ENCODE data around the gene LRRC61.

Gene LRRC61

DNA sequence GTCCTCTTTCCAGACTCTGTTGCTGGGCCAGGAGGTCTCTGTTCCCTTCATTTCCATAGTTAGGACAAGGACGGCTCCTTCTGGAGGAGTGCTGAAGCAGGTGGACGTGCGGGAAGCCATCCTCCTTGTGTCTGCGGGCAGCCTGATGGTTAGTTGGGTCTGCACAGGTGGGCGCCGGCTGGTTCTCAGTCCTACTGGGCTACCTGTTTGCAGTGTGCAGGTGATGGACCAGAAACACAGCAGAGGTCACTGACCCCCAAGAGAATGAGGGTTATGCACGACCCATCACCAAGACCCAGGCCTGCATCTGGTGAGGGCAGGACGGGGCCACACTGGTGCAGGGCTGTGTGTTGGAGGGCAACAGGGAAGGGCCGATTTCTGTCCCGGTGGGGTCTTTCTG lies 10.5 kb downstream of the LRRC61 start:
- no peak for DNase-seq

DNA sequence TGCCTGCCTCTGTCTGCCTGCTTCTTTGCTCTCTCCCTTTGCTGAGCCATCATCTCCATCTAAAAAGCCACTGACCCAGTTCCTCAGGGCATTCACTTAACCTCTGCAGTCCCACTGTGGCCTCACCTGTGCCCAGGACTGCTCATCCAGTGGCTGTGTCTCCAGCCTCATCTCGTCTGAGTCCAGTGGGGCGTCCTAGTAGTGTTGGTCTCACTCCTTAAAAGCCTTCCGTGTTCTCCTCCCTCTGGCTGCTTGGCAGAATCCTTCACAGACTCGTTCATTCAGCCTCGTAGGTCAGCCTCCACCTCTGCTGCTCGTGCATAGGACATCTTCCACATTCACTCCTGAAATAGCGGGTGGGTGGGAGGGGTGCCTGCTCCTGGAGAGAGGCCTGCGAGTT lies 11.0 kb downstream of the LRRC61 start:
- no peak for DNase-seq

GRCh38 chr7:150335108-150335773 lies 12.1 kb downstream of the LRRC61 start:
- no peak for DNase-seq

- DNase-seq = no peak
Observed at GRCh38 chr7:150335774-150336112, 12.6 kb downstream of the LRRC61 start.

GRCh38 chr7:150336746-150337145 lies 13.6 kb downstream of the LRRC61 start:
- no peak for DNase-seq

- DNase-seq = no peak
Observed at GRCh38 chr7:150337179-150337578, 14.0 kb downstream of the LRRC61 start.

- no peak for DNase-seq
Observed at GRCh38 chr7:150337659-150338081, 14.5 kb downstream of the LRRC61 start.

DNA sequence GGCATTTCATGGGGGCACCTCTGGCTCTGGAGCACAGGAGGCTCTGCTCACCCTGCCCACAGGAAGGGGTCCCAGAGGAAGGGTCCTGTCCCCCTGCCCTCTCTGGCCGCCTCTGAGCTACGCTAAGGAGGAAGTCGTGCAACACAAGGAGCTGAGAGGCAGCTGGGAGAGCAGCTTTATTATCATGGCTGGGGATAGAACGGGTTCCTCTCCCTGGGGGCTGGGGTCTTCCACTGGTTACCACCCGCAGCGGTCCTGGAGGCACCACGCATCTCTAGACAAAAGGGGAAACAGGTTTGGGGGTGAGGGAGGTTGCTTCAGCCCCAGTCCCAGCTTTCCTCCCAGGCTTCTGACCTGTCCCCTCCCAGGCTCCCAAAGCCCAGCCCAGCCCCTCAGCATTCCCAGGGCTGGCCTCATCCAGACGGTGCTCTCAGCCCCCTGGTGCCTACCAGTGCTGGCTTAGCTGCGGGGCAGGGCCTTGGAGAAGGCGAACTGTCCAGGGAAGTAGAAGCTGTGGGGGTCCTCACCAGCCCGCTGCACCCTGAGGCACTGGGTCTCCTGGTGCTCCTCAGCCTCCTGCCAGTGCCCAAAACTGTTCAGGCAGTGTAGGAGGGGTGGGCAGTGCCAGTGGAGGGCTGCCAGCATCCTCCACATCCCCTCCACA lies 15.1 kb downstream of the LRRC61 start:
- DNase-seq = no peak

DNA sequence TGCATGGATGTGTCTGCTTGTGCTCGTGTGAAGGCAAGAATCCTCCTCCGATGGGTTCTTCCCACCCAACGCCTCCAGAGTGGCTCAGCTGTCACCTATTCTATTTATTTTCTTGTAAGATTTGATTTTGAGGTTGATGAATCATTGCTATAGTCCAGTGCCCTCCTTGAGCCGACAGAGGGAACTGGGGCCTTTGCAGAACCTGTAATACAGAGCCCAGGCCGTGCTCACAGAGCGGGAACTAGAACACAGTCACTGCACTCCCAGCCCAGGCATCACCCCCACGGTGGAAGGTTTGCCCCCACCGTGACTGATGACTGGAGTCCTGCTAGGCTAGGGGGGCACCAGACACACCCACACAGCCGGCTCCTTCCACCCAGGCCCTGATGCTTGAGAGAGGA lies 16.3 kb downstream of the LRRC61 start:
- no peak for DNase-seq

- no peak for DNase-seq
Observed at GRCh38 chr7:150340024-150340749, 17.0 kb downstream of the LRRC61 start.

DNA sequence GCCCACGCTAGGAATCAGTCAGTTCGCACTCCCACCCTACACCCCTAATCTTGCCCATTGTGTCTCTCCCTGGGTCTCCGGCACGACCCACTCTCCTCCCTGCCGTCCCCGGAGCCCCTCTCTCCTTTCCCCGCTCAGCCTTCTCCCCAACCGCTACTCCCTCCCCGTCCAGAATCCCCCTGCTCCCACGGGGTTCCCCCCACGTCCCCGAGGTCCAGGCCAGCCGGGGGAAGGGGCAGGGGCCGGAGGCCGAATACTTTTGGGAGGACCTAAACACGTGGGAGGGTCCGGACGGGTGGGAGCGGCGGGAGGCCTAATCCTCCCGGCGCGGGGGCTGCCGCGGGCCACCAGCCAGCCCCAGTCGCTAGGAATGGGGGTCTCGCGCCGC lies 17.7 kb downstream of the LRRC61 start:
- DNase-seq = no peak

GRCh38 chr7:150341263-150342120 lies 18.3 kb downstream of the LRRC61 start, which contains the start of gene RARRES2:
TSS of gene RARRES2 (minus strand) at chr7:150341629. CDS start at chr7:150340609, 1,020 bp downstream.
- no peak for DNase-seq

- DNase-seq = no peak
Observed at GRCh38 chr7:150342121-150342408, 18.9 kb downstream of the LRRC61 start.

- DNase-seq = no peak
Observed at GRCh38 chr7:150343225-150343624, 20.1 kb downstream of the LRRC61 start.

GRCh38 chr7:150344299-150344698 lies 21.1 kb downstream of the LRRC61 start:
- no peak for DNase-seq

- no peak for DNase-seq
Observed at GRCh38 chr7:150345012-150345411, 21.9 kb downstream of the LRRC61 start.

DNA sequence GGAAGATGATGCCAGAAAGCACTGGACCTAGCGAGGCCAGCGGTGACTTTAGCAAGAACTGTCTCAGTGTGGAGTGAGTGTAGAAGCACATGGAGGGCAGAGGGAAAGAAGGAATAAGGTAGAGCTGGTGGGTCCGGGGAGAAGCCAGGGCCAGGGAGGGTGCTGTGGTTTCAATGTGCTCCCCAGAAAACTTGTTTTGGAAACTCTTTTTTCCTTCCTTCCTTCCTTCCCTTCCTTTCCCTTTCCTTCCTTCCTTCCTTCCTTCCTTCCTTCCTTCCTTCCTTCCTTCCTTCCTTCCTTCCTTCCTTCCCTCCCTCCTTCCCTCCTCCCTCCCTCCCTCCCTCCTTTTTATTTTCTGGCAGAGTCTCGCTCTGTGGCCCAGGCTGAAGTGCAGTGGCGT lies 23.8 kb downstream of the LRRC61 start:
- no peak for DNase-seq

DNA sequence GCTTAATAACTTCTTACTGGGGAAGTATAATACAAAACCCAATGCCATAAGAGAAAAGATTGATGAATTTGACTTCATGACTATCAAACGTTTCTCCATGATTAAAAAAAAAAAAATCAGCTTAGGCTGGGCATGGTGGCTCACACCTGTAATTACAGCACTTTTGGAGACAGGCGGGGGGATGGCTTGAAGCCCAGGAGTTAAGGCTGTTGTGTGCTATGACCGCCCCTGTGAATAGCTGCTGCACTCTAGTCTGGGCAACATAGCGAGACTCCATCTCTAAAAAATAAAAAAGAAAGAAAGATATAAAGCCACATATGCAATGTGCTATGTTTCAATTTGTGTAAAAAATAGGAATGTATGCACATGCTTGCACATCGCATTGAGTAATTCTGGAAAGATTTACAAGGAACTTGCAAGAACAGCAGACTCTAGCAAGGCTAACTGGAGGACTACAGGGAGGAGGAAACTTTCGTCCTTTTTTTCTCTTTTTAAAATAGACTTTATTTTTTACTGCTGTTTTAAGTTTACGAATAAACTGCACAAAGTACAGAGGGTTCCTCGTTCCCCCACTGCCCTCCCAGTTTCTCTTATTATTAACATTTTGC lies 28.5 kb downstream of the LRRC61 start:
- DNase-seq = no peak

DNA sequence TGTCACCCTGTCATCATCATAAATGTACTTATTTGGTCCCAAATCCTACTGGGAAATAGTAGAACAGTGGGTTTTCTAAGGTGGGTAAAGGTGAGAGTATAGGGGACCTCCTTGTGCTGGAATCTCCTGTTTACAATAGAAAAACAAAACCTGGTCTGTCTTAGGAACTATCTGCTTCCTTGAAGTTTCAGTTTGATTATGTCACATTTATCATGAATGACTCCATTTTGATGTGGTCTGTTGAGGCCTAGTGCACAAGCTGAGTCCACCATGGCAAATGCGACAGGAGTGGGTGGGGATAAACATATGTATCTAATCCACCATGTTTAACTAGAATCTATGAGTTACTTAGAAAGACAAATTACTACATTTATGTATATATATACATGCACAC lies 32.5 kb downstream of the LRRC61 start:
- DNase-seq = no peak

DNA sequence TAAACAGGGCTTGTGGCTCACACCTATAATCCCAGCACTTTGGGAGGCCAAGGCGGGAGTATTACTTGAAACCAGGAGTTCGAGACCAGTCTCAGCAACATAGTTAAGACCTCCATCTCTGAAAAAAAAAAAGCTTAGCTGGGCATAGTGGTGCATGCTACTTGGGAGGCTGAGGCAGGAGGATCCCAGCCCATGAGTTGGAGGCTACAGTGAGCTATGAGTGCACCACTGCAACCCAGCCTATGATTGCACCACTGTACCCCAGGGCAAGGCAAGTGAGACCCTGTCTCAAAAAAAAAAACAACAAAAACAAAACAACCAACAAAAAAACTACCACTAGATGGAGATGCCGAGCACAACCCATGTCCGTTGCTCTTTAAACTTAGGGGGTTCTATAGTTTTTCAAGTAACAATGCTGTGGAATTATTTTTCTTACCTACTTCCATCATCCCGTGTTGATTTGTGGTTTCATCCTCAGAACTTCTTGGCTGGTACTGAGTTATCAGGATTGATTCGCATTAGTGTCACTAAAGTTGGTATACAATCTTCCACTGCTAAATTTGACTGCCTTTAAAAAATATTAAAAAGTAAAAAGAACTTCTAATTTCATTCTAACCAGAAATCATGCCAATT lies 33.2 kb downstream of the LRRC61 start:
- no peak for DNase-seq

DNA sequence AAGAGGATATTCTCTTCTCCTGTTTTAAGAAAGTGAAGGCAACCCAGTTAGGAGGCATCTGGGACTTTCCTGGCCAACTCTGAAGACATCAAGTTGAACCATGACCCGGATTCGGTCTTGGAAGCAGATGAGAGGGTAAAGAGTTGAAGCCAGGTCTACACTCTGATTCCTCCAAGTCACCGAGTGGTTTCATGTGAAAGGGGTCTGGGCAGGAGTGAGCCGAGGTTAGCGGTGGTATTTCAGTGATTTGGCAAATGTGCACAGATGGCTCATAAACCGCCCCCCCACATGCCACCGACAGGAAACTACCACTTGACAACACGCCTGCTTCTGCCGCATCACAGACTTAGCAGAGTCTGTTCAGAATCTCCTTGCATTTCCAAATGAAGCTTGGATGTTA lies 34.1 kb downstream of the LRRC61 start:
- no peak for DNase-seq

- DNase-seq = no peak
Observed at GRCh38 chr7:150357771-150358427, 34.7 kb downstream of the LRRC61 start.

Data from NCI-H1417 treated with DMSO at 0.1 percent for 48 hours (cell line).